HT1080 (cell line): Measurements from ENCODE around the gene HAVCR1. TPM values are rescaled to one million over a fixed set of nuclear protein-coding genes. Genes with fewer than 3 reads are reported as not detected.
"Not testable (repeated sequence)": the region's sequence is repeated elsewhere in the genome, so short reads cannot be mapped to it uniquely, and the experiment has no call there.

Experiments used
- DNase-seq: peaks from one replicate; pipeline ENCODE4 v3.0.0-alpha.2; 2015; ENCODE audit warnings: low read depth
- polyA plus RNA-seq, 2 experiments: library from polyadenylated mRNA; depleted of rRNA; stranded (reverse); fragments of >200 nt; gene quantifications; 2 replicates each; pipeline ENCODE4 v1.2.3, GENCODE V29; 2015
- total RNA-seq: library from RNA; depleted of rRNA; stranded (reverse); fragments of >200 nt; shearing (Covaris generic); gene quantifications from 2 replicates; pipeline ENCODE4 v1.2.3, GENCODE V29; 2014; rRNA removed

Gene HAVCR1
- total RNA-seq = not detected in 2 replicates
- 0.15 TPM in 1 of 2 replicates, not detected in the other for polyA plus RNA-seq (2015; cell fraction: cytosol; rRNA removed)
- polyA plus RNA-seq (2015; cell fraction: nucleus; rRNA removed) = not detected in 2 replicates

GRCh38 chr5:157059093-157059539 is at the start of gene HAVCR1:
TSS of gene HAVCR1 (minus strand) at chr5:157059116. CDS start at chr5:157057943, 1,173 bp downstream.
- DNase-seq = no peak

GRCh38 chr5:157107508-157107907 is 48.6 kb upstream of the HAVCR1 start:
- peak; percentile 32 for DNase-seq

- peak; percentile 25 for DNase-seq
Measured at GRCh38 chr5:157106630-157107461, 47.9 kb upstream of the HAVCR1 start.

GRCh38 chr5:157100140-157100679 is 41.3 kb upstream of the HAVCR1 start:
- DNase-seq = peak; percentile 59

- DNase-seq = no peak
Measured at GRCh38 chr5:157088342-157088990, 29.6 kb upstream of the HAVCR1 start.

- DNase-seq = no peak
Measured at GRCh38 chr5:157086751-157087359, 27.9 kb upstream of the HAVCR1 start.

GRCh38 chr5:157085930-157086329 is 27.0 kb upstream of the HAVCR1 start:
- no peak for DNase-seq

- no peak for DNase-seq
Measured at GRCh38 chr5:157080286-157080685, 21.4 kb upstream of the HAVCR1 start.

- DNase-seq = peak; percentile 74
Measured at GRCh38 chr5:157076558-157076957, 17.6 kb upstream of the HAVCR1 start.

GRCh38 chr5:157072508-157072907 is 13.6 kb upstream of the HAVCR1 start:
- peak; percentile 10 for DNase-seq

- no peak for DNase-seq
Measured at GRCh38 chr5:157069949-157070348, 11.0 kb upstream of the HAVCR1 start.

- no peak for DNase-seq
Measured at GRCh38 chr5:157068785-157069184, 9.9 kb upstream of the HAVCR1 start.

GRCh38 chr5:157068339-157068738 is 9.4 kb upstream of the HAVCR1 start:
- no peak for DNase-seq

GRCh38 chr5:157067005-157067404 is 8.1 kb upstream of the HAVCR1 start:
- no peak for DNase-seq

- DNase-seq = no peak
Measured at GRCh38 chr5:157066080-157066479, 7.2 kb upstream of the HAVCR1 start.

- no peak for DNase-seq
Measured at GRCh38 chr5:157063776-157064430, 5.0 kb upstream of the HAVCR1 start.

- DNase-seq = no peak
Measured at GRCh38 chr5:157059891-157060290, 975 bp upstream of the HAVCR1 start.

GRCh38 chr5:157057459-157058370 is 1.2 kb downstream of the HAVCR1 start:
- no peak for DNase-seq

GRCh38 chr5:157056848-157057247 is 2.1 kb downstream of the HAVCR1 start:
- not testable (repeated sequence) for DNase-seq
